ENCODE data around the gene PPP2R2C. TPM values are rescaled to one million over a fixed set of nuclear protein-coding genes. Genes with fewer than 3 reads are reported as not detected.

Gene PPP2R2C
- polyA plus RNA-seq, 3 donors from 2014 or later, result not detected

DNA sequence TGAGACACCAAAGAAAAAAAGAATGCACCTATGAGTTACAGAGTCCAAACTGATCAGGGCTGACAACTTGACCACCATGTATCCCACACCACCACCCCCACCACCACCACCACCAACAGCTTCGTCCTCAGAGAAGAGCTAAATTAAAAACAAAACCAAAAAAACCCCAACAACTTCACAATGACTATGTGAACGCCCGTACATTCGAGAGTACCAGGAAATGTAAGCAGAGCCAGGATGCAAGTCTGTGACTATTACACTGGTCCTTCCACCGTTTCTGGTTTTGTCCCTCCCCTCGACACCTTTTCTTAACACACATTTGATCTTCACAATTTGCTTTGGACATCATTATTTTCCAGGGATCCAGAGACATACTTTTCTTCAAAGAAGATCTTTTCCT, 151.8 kb downstream of the PPP2R2C start:
- H3K4me1 Mint-ChIP-seq, result peaks cover 1 to 7% of the 10 kb centered on the region in 2 donors
- H3K27me3 Mint-ChIP-seq (ENCODE audit: low read depth in 3 of 3), result peaks cover 0 to 18% (median 4%) of the 10 kb centered on the region in 3 donors
- no peak overlapping the region for H3K4me3 Mint-ChIP-seq
- H3K27ac Mint-ChIP-seq, result no peak overlapping the region
- H3K36me3 Mint-ChIP-seq, result no peaks in the 10 kb centered on the region
- H3K9me3 Mint-ChIP-seq, result peaks cover 0 to 2% (median 0%) of the 10 kb centered on the region in 6 donors
- DNase-seq, result no peak

DNA sequence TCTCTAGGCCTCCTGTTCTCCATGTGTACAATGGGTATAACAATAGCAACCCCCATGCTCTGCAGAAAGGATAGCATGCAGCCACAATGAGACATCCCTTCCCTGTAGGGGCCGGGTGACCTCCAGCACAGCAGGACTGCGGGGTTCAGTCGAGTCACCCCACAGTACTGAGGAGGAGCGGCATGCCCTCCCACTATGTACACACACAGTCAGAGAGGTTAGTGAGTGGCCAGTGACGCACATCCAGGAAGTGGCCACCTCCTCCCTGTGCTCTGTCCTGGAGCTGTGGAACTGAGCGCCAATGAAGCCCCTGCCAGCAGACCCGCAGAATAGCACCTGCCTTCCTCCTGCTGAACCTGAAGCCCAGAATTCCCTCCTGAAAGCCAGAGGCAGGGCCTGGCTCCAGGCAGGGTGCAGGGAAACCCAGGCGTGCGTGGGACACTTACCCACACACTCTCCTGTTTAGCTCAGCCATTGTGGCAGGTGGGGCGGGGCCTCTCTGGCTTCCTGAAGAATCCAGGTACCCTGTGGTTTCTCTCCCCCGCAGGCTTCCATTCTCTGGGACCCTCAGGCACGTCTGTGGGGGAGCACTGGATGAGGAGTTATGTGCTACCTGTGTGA, 152.8 kb downstream of the PPP2R2C start:
- peaks cover 1 to 7% of the 10 kb centered on the region in 2 donors for H3K4me1 Mint-ChIP-seq
- no peak overlapping the region for H3K4me3 Mint-ChIP-seq
- peaks cover 0 to 11% (median 4%) of the 10 kb centered on the region in 3 donors for H3K27me3 Mint-ChIP-seq (ENCODE audit: low read depth in 3 of 3)
- DNase-seq, result no peak
- H3K9me3 Mint-ChIP-seq, result peaks cover 0 to 2% (median 0%) of the 10 kb centered on the region in 6 donors
- H3K27ac Mint-ChIP-seq, result no peak overlapping the region
- H3K36me3 Mint-ChIP-seq, result no peaks in the 10 kb centered on the region

DNA sequence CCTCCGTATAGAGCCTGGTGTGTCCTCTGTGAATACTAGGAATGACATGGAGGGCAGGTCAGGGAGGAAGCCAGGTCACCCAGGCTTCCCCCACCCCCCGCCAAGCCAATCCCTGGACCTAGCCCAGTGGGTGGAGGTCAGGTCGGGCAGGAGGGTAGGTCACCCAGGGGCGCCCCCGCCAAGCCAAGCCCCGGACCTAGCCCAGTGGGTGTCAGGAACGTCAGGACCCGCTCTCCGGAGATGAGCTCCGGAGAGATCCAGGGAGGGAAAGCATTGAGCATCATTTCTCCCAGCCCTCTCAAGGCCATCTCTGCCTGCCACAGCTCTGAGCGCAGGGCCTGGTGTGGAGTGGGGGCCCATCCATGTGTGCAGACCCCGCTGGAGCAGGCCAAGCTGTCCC, 154.2 kb downstream of the PPP2R2C start:
- no peak overlapping the region for H3K4me3 Mint-ChIP-seq
- peaks cover 0 to 11% (median 4%) of the 10 kb centered on the region in 3 donors for H3K27me3 Mint-ChIP-seq (ENCODE audit: low read depth in 3 of 3)
- H3K4me1 Mint-ChIP-seq, result peaks cover 1 to 7% of the 10 kb centered on the region in 2 donors
- H3K9me3 Mint-ChIP-seq, result peaks cover 0 to 2% (median 0%) of the 10 kb centered on the region in 6 donors
- no peaks in the 10 kb centered on the region for H3K36me3 Mint-ChIP-seq
- no peak overlapping the region for H3K27ac Mint-ChIP-seq
- no peak for DNase-seq

DNA sequence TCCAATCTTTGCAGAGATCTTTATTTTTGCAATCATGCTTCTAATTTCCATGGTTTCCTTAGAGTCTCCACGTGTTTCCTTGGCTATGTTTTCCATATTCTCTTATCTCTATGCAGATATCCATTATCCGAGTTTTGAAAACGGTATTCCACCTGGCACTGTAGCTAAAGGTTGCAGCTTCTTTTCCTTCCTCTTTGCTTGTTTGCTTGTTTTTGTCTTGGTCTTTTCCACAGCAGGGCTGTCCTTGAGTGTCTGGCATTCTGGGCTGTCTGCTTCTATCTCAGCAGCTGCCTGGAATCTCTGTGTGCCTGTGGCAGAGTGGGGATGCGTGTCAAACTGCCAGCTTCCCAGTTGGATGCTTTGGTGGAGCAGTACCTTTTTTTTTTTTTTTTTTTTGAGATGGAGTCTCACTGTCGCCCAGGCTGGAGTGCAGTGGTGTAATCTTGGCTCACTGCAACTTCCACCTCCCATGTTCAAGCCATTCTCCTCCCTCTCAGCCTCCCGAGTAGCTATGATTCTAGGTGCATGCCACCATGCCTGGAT, 155.9 kb downstream of the PPP2R2C start:
- Mint-ChIP-seq H3K27me3 (ENCODE audit: low read depth in 3 of 3) (peaks cover 3 to 8% (median 5%) of the 10 kb centered on the region in 3 donors), H3K27ac (no peak overlapping the region), H3K36me3 (no peaks in the 10 kb centered on the region), H3K4me1 (peaks cover 0 to 7% of the 10 kb centered on the region in 2 donors), H3K4me3 (no peak overlapping the region), H3K9me3 (peaks cover 0 to 3% (median 0%) of the 10 kb centered on the region in 6 donors)
- DNase-seq, result no peak

DNA sequence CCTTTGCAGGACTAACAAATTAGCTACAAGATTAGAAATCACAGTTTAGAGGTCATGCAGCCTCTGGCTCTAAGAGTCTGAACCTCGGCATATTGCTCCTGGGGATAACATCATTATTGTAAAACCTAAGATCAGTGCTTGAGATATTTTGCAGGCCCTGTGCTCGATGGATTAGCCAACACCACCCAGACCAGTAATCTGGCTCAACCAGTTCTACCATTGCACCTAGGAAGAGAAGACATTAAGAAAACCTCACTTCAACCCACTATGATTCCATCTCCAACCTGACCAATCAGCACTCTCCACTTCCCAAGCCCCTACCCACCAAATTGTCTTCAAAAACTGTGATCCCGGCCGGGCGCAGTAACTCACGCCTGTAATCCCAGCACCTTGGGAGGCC, 159.2 kb downstream of the PPP2R2C start:
- H3K4me3 Mint-ChIP-seq, result no peak overlapping the region
- H3K36me3 Mint-ChIP-seq, result no peaks in the 10 kb centered on the region
- H3K4me1 Mint-ChIP-seq, result peaks cover 11 to 15% of the 10 kb centered on the region in 2 donors
- no peak overlapping the region for H3K27ac Mint-ChIP-seq
- H3K27me3 Mint-ChIP-seq (ENCODE audit: low read depth in 3 of 3), result peaks cover 12 to 13% (median 13%) of the 10 kb centered on the region in 3 donors
- DNase-seq, result no peak
- H3K9me3 Mint-ChIP-seq, result peaks cover 0 to 2% (median 0%) of the 10 kb centered on the region in 6 donors

DNA sequence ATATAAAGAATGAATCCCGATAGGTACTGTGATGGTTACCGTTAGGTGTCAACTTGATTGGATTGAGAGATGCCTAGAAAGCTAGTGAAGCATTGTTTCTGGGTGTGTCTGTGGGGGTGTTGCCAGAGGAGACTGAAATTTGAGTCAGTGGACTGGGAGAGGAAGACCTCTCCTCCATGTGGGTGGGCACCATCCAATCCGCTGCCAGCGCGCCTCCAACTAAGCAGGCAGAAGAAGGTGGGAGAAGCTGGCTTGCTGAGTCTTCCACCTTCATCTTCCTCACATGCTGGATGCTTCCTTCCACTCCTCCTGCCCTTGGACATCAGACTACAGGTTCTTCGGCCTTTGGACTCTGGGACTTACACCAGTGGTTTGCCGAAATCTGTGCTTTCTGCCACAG, 162.6 kb downstream of the PPP2R2C start:
- Mint-ChIP-seq H3K27me3 (ENCODE audit: low read depth in 3 of 3) (peaks cover 12 to 21% (median 19%) of the 10 kb centered on the region in 3 donors), H3K4me1 (peaks cover 11 to 16% of the 10 kb centered on the region in 2 donors), H3K9me3 (peaks cover 0 to 2% (median 0%) of the 10 kb centered on the region in 6 donors), H3K36me3 (no peaks in the 10 kb centered on the region), H3K27ac (no peak overlapping the region), H3K4me3 (peak overlapping the region; percentile 65 to 79 (median 71))
- no peak for DNase-seq

DNA sequence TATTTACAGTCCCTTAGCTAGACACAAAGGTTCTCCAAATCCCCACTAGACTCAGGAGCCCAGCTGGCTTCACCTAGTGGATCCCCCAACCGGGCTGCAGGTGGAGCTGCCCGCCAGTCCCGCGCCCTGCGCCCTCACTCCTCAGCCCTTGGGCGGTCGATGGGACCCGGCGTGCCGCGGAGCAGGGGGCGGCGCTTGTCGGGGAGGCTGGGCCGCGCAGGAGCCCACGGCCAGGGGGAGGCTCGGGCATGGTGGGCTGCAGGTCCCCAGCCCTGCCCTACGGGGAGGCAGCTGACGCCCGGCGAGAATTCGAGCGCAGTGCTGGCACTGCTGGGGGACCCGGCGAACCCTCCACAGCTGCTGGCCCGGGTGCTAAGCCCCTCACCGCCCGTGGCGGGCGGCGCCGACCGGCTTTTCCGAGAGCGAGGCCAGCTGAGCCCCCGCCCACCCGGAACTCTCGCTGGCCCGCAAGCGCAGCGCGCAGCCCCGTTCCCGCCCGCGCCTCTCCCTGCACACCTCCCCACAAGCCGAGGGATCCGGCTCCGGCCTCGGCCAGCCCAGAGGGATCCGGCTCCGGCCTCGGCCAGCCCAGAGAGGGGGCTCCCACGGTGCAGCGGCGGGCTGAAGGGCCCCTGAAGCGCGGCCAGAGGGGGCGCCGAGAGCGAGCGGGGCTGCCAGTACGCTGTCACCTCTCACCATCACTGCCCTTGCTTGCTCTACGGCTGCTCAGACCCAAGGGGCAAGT, 163.3 kb downstream of the PPP2R2C start:
- H3K4me1 Mint-ChIP-seq, result peaks cover 14 to 20% of the 10 kb centered on the region in 2 donors
- peaks cover 0 to 2% (median 0%) of the 10 kb centered on the region in 6 donors for H3K9me3 Mint-ChIP-seq
- no peaks in the 10 kb centered on the region for H3K36me3 Mint-ChIP-seq
- no peak overlapping the region for H3K27ac Mint-ChIP-seq
- peak overlapping the region; percentile 65 to 79 (median 71) for H3K4me3 Mint-ChIP-seq
- peak in 2 of 3 donors; percentile 10 to 11 for DNase-seq
- H3K27me3 Mint-ChIP-seq (ENCODE audit: low read depth in 3 of 3), result peaks cover 12 to 22% (median 19%) of the 10 kb centered on the region in 3 donors

DNA sequence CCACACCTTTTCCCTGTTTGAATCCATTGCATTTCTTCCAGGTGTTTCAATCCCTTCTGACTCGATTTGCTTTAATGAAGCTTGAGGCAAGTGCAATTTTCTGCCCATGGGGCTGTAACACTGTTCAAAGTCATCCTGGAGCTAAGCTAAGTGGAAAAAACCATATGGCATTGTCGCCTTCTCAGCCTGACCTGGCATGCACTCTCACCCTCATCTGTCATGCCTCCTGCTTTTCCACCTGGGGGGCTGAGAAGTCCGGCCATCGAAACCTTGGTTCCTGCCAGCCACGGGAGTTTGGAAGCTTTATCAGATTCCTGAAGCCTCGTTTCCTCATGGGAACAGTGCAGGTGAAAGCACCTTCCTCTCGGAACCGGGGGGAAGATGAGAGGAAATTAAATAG, 164.5 kb downstream of the PPP2R2C start:
- Mint-ChIP-seq H3K9me3 (peaks cover 0 to 2% (median 0%) of the 10 kb centered on the region in 6 donors), H3K27ac (no peak overlapping the region), H3K4me3 (peak overlapping the region in 1 of 5 donors; percentile 44), H3K27me3 (ENCODE audit: low read depth in 3 of 3) (peaks cover 8 to 22% (median 19%) of the 10 kb centered on the region in 3 donors), H3K36me3 (peaks cover 0 to under 1% (median 0%) of the 10 kb centered on the region in 3 donors), H3K4me1 (peaks cover 19 to 27% of the 10 kb centered on the region in 2 donors)
- no peak for DNase-seq

DNA sequence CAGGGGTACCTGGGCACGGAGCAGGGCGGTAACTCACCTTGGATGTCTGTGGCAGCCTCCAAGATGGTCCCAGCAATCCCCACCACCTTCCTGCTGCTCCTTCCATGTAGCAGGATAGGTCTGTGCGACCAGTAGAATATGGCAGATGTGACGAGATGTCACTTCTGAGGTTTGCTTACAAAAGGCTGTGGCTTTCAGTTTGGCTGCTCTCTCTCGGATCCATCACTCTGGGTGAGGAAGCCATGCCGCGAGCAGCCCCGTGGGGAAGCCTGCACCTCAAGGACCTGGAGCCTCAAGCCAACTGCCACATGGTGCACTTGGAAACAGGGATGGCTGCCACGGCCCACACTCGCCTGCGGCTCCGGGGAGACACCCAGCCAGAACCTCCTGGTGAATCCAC, 165.2 kb downstream of the PPP2R2C start:
- Mint-ChIP-seq H3K27me3 (ENCODE audit: low read depth in 3 of 3) (peaks cover 10 to 21% (median 19%) of the 10 kb centered on the region in 3 donors), H3K4me1 (peaks cover 20 to 27% of the 10 kb centered on the region in 2 donors), H3K9me3 (peaks cover 0 to 2% (median 0%) of the 10 kb centered on the region in 6 donors), H3K36me3 (peaks cover 0 to 7% (median 0%) of the 10 kb centered on the region in 3 donors), H3K27ac (no peak overlapping the region), H3K4me3 (no peak overlapping the region)
- no peak for DNase-seq

DNA sequence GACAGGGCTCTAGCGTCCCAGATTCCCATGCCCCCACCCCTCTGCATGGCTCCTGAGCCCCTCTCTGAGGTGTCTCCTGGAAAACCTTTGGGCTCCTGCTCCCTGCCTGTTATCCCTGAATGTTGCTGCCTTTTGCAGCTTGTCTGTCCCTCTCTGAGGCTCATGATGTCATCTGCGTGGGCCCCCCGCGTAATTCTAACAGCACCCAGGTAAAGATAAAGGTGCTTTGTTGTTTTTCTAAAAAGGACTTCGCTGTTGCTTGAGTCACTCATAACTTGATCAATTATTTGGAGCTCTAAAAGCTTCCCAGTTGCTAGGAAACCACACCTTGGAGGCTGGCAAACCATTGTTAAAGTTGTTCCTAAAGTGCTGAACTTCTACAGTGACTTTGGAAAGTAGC, 166.1 kb downstream of the PPP2R2C start:
- H3K27me3 Mint-ChIP-seq (ENCODE audit: low read depth in 3 of 3), result peaks cover 10 to 16% (median 16%) of the 10 kb centered on the region in 3 donors
- H3K9me3 Mint-ChIP-seq, result no peaks in the 10 kb centered on the region

DNA sequence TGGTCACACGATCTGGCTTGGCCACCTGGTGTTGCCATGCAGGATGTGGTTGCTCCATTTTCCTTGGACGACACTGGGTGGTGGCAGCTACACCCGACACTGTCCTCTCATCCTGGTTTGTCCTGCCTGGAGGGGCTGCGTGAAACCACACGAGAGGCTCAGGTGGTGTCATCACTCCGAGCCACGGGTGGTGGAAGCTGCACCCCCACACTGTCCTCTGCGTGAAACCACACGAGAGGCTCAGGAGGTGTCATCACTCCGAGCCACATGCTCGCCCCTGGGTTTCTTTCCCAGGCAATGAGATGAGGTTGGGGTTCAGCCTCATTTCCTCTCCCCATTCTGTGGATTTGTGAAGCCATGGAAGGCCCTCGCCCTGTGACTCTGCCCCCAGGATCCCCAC, 168.5 kb downstream of the PPP2R2C start:
- no peak for DNase-seq
- Mint-ChIP-seq H3K36me3 (peaks cover 0 to 17% (median 11%) of the 10 kb centered on the region in 3 donors), H3K4me1 (peaks cover 13 to 17% of the 10 kb centered on the region in 2 donors), H3K27ac (peak overlapping the region in 2 of 6 donors; percentile 31 to 34), H3K27me3 (ENCODE audit: low read depth in 3 of 3) (peaks cover 9 to 15% (median 10%) of the 10 kb centered on the region in 3 donors), H3K4me3 (no peak overlapping the region), H3K9me3 (no peaks in the 10 kb centered on the region)

More for the DNA sequence above, 166.1 kb downstream of the PPP2R2C start:
- no peak overlapping the region for H3K27ac Mint-ChIP-seq
- peaks cover 0 to 9% (median 6%) of the 10 kb centered on the region in 3 donors for H3K36me3 Mint-ChIP-seq
- no peak for DNase-seq
- H3K4me1 Mint-ChIP-seq, result peaks cover 20 to 27% of the 10 kb centered on the region in 2 donors
- H3K4me3 Mint-ChIP-seq, result no peak overlapping the region

DNA sequence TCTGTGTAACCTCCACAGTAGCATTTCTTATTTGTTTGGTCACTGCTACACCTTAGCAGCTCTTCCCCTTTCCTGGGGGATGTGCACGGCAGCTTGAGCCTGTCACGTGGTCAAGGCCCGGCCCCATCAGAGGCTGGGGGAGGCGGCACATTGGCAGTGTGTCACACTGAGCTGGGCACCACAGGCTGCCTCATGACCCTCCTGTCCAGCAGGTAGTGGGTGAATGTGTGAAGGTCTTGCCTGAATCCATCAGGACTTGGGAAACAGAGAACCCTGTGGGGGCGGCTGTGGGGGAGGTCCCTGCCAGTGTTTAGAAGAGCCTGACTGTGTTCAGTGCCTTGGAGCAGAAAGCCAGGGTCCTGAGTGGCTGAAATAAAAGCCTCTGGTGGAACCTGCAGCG, 169.5 kb downstream of the PPP2R2C start:
- Mint-ChIP-seq H3K4me3 (no peak overlapping the region), H3K27ac (no peak overlapping the region)
- no peak for DNase-seq

DNA sequence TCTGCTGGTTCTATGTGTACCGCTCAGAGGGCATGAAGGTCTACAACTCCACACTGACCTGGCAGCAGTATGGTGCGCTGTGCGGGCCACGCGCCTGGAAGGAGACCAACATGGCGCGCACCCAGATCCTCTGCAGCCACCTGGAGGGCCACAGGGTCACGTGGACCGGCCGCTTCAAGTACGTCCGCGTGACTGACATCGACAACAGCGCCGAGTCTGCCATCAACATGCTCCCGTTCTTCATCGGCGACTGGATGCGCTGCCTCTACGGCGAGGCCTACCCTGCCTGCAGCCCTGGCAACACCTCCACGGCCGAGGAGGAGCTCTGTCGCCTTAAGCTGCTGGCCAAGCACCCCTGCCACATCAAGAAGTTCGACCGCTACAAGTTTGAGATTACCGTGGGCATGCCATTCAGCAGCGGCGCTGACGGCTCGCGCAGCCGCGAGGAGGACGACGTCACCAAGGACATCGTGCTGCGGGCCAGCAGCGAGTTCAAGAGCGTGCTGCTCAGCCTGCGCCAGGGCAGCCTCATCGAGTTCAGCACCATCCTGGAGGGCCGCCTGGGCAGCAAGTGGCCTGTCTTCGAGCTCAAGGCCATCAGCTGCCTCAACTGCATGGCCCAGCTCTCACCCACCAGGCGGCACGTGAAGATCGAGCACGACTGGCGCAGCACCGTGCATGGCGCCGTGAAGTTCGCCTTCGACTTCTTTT, 170.5 kb downstream of the PPP2R2C start:
- H3K4me3 Mint-ChIP-seq, result no peak overlapping the region
- peaks cover 9 to 11% of the 10 kb centered on the region in 2 donors for H3K4me1 Mint-ChIP-seq
- DNase-seq, result no peak

More for the DNA sequence above, 169.5 kb downstream of the PPP2R2C start:
- peaks cover 0 to 17% (median 11%) of the 10 kb centered on the region in 3 donors for H3K36me3 Mint-ChIP-seq
- H3K4me1 Mint-ChIP-seq, result peaks cover 9 to 11% of the 10 kb centered on the region in 2 donors
- H3K9me3 Mint-ChIP-seq, result no peaks in the 10 kb centered on the region
- H3K27me3 Mint-ChIP-seq (ENCODE audit: low read depth in 3 of 3), result peaks cover 2 to 7% (median 3%) of the 10 kb centered on the region in 3 donors

More for the DNA sequence above, 170.5 kb downstream of the PPP2R2C start:
- Mint-ChIP-seq H3K27ac (no peak overlapping the region), H3K9me3 (no peaks in the 10 kb centered on the region), H3K27me3 (ENCODE audit: low read depth in 3 of 3) (peaks cover 2 to 6% (median 2%) of the 10 kb centered on the region in 3 donors), H3K36me3 (peaks cover 0 to 17% (median 11%) of the 10 kb centered on the region in 3 donors)
